Trophoblast cell (in vitro differentiated cells and primary cell): ENCODE results near the gene FADS6.
"Not testable (repeated sequence)": the region's sequence is repeated elsewhere in the genome, so short reads cannot be mapped to it uniquely, and the experiment has no call there.

ENCODE experiments used
- DNase-seq, 2 donors: peaks; one replicate each; pipeline ENCODE4 v3.0.0-alpha.2; 2016
- H2AFZ ChIP-seq: 2 replicates; pipeline ENCODE4 v1.6.1; 2013; ENCODE audit warnings: low read length, moderate library complexity, mild to moderate bottlenecking; ENCODE audit not compliant: insufficient read depth, poor library complexity
- H2AK5ac ChIP-seq: 2 replicates; pipeline ENCODE4 v1.6.1; 2013; ENCODE audit warnings: mild to moderate bottlenecking, low read length
- H2BK120ac ChIP-seq: 2 replicates; pipeline ENCODE4 v1.6.1; 2013; ENCODE audit warnings: low read length, mild to moderate bottlenecking, moderate library complexity; ENCODE audit not compliant: insufficient read depth, poor library complexity
- H2BK12ac ChIP-seq: 2 replicates; pipeline ENCODE4 v1.6.1; 2013; ENCODE audit warnings: mild to moderate bottlenecking, low read length, moderate library complexity
- H2BK5ac ChIP-seq: 2 replicates; pipeline ENCODE4 v1.6.1; 2013; ENCODE audit warnings: low read length, low read depth, moderate library complexity, mild to moderate bottlenecking; ENCODE audit not compliant: poor library complexity
- H3K14ac ChIP-seq: 2 replicates; pipeline ENCODE4 v1.6.1; 2013; ENCODE audit warnings: mild to moderate bottlenecking, low read length
- H3K18ac ChIP-seq: 2 replicates; pipeline ENCODE4 v1.6.1; 2013; ENCODE audit warnings: mild to moderate bottlenecking, low read length
- H3K23ac ChIP-seq: 2 replicates; pipeline ENCODE4 v1.6.1; 2013; ENCODE audit warnings: low read length
- H3K27ac ChIP-seq: 2 replicates; pipeline ENCODE4 v1.5.1; 2013; ENCODE audit warnings: low read depth, mild to moderate bottlenecking, inconsistent platforms, low read length, moderate library complexity
- H3K27me3 ChIP-seq: 2 replicates; pipeline ENCODE4 v1.6.1; 2013; ENCODE audit warnings: inconsistent platforms, mild to moderate bottlenecking, low read length, moderate library complexity; ENCODE audit not compliant: insufficient read depth
- H3K36me3 ChIP-seq, 2 experiments: 1 replicate in 1 of 2; 2 replicates in 1 of 2; pipeline ENCODE4 v1.6.1; 2013; ENCODE audit warnings: low read length in 2 of 2, mild to moderate bottlenecking in 2 of 2, moderate library complexity in 1 of 2; ENCODE audit not compliant: insufficient read depth in 2 of 2, control insufficient read depth in 1 of 2
- H3K4ac ChIP-seq: 2 replicates; pipeline ENCODE4 v1.6.1; 2013; ENCODE audit warnings: low read depth, mild to moderate bottlenecking, low read length, moderate library complexity
- H3K4me1 ChIP-seq, 2 experiments: 1 replicate in 1 of 2; 2 replicates in 1 of 2; pipeline ENCODE4 v1.6.1; 2013; ENCODE audit warnings: low read length in 2 of 2, mild to moderate bottlenecking in 2 of 2, moderate library complexity in 1 of 2; ENCODE audit not compliant: insufficient read depth in 2 of 2, control insufficient read depth in 1 of 2
- H3K4me2 ChIP-seq: 2 replicates; pipeline ENCODE4 v1.6.1; 2013; ENCODE audit warnings: inconsistent platforms, mild to moderate bottlenecking, low read length, moderate library complexity
- H3K4me3 ChIP-seq: 2 replicates; pipeline ENCODE4 v1.5.1; 2013; ENCODE audit warnings: mild to moderate bottlenecking, low read depth, low read length, inconsistent platforms
- H3K79me1 ChIP-seq: one replicate; pipeline ENCODE4 v1.6.1; 2013; ENCODE audit warnings: low read length
- H3K79me2 ChIP-seq: 2 replicates; pipeline ENCODE4 v1.6.1; 2013; ENCODE audit warnings: low read length, mild to moderate bottlenecking; ENCODE audit not compliant: control insufficient read depth, insufficient read depth, poor library complexity
- H3K9ac ChIP-seq: 2 replicates; pipeline ENCODE4 v1.6.1; 2013; ENCODE audit warnings: mild to moderate bottlenecking, low read length
- H3K9me3 ChIP-seq: 2 replicates; pipeline ENCODE4 v1.6.1; 2013; ENCODE audit warnings: low read depth, mild to moderate bottlenecking, control low read depth, inconsistent platforms, low read length; ENCODE audit not compliant: insufficient read depth
- H4K12ac ChIP-seq: 2 replicates; pipeline ENCODE4 v1.6.1; 2013; ENCODE audit warnings: low read depth, mild to moderate bottlenecking, low read length, moderate library complexity
- H4K8ac ChIP-seq: 2 replicates; pipeline ENCODE4 v1.6.1; 2013; ENCODE audit warnings: low read depth, mild to moderate bottlenecking, low read length, moderate library complexity
- H4K91ac ChIP-seq: one replicate; pipeline ENCODE4 v1.6.1; 2013; ENCODE audit warnings: low read depth, mild to moderate bottlenecking, low read length, moderate library complexity
- WGBS: extraction: QIAGEN DNeasy Blood & Tissue Kit; methylation state at CpG from one replicate; pipeline ENCODE4 v1.1.7; 2013; ENCODE audit warnings: missing lambda C conversion rate; ENCODE audit not compliant: insufficient read length, insufficient coverage; ENCODE audit errors: extremely low coverage; 5-methylcytosine and 5-hydroxymethylcytosine counted together

FADS6 gene

GRCh38 chr17:74911423-74911822 lies 18.0 kb upstream of the FADS6 start:
- not testable (repeated sequence) for H3K9ac ChIP-seq, H4K91ac ChIP-seq, H4K12ac ChIP-seq, H2BK120ac ChIP-seq, H3K14ac ChIP-seq, H2AFZ ChIP-seq, H3K23ac ChIP-seq, H3K4me3 ChIP-seq, H2AK5ac ChIP-seq, H3K9me3 ChIP-seq, H3K27me3 ChIP-seq, H3K27ac ChIP-seq, H3K4me2 ChIP-seq, H3K4ac ChIP-seq, DNase-seq, H4K8ac ChIP-seq, H3K18ac ChIP-seq, H3K79me2 ChIP-seq, H3K36me3 ChIP-seq, H3K79me1 ChIP-seq, H2BK5ac ChIP-seq, H2BK12ac ChIP-seq
- H3K4me1 ChIP-seq, result peaks cover 8 to 16% of the 10 kb centered on the region in 2 experiments
- WGBS, result no CpG with 5 or more reads among the region's 8 CpGs

- H3K4ac ChIP-seq, H2BK120ac ChIP-seq: not testable (repeated sequence)
- no CpG with 5 or more reads among the region's 4 CpGs for WGBS
Measured at GRCh38 chr17:74909097-74909496, 15.7 kb upstream of the FADS6 start.

DNA sequence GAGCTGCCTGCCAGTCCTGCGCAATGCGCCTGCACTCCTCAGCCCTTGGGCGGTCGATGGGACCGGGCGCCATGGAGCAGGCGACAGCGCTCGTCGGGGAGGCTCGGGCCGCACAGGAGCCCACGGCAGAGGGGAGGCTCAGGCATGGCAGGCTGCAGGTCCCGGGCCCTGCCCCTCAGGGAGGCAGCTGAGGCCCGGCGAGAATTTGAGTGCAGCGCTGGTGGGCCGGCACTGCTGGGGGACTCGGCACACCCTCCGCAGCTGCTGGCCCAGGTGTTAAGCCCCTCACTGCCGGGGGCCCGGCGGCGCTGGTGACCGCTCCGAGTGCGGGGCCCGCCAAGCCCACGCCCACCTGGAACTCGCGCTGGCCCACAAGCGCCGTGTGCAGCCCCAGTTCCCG lies 13.6 kb upstream of the FADS6 start:
- H2BK5ac ChIP-seq, result no peak overlapping the region
- H3K23ac ChIP-seq, result no peak overlapping the region
- H3K4ac ChIP-seq, result no peak overlapping the region
- no peaks in the 10 kb centered on the region for H3K79me2 ChIP-seq
- no peak overlapping the region for H2AFZ ChIP-seq
- H2AK5ac ChIP-seq, result peak overlapping the region; percentile 60
- H3K79me1 ChIP-seq, result peaks cover 6% of the 10 kb centered on the region
- peaks cover 6% of the 10 kb centered on the region for H3K9me3 ChIP-seq
- H3K4me2 ChIP-seq, result no peak overlapping the region
- H4K91ac ChIP-seq, result peak overlapping the region; percentile 35
- no peak overlapping the region for H3K18ac ChIP-seq
- H4K8ac ChIP-seq, result no peak overlapping the region
- no peak overlapping the region for H3K4me3 ChIP-seq
- peaks cover 8 to 16% of the 10 kb centered on the region in 2 experiments for H3K4me1 ChIP-seq
- DNase-seq, result no peak
- no peaks in the 10 kb centered on the region for H3K36me3 ChIP-seq
- no peak overlapping the region for H2BK120ac ChIP-seq
- no peak overlapping the region for H3K27ac ChIP-seq
- peak overlapping the region; percentile 28 for H3K14ac ChIP-seq
- no peaks in the 10 kb centered on the region for H3K27me3 ChIP-seq
- no peak overlapping the region for H2BK12ac ChIP-seq
- WGBS, result no CpG with 5 or more reads among the region's 34 CpGs
- no peak overlapping the region for H4K12ac ChIP-seq
- H3K9ac ChIP-seq, result no peak overlapping the region

More at GRCh38 chr17:74909097-74909496, 15.7 kb upstream of the FADS6 start:
- not testable (repeated sequence) for H3K9ac ChIP-seq, H2BK5ac ChIP-seq, DNase-seq, H2AFZ ChIP-seq, H3K9me3 ChIP-seq, H4K91ac ChIP-seq, H2AK5ac ChIP-seq, H3K36me3 ChIP-seq, H4K8ac ChIP-seq, H3K4me2 ChIP-seq, H3K79me2 ChIP-seq, H3K23ac ChIP-seq, H3K14ac ChIP-seq, H3K4me3 ChIP-seq, H4K12ac ChIP-seq, H3K27me3 ChIP-seq, H3K79me1 ChIP-seq, H3K18ac ChIP-seq, H3K27ac ChIP-seq
- Histone ChIP-seq H3K4me1 (peaks cover 8 to 16% of the 10 kb centered on the region in 2 experiments), H2BK12ac (peak overlapping the region; percentile 10)

GRCh38 chr17:74906214-74906793 lies 12.9 kb upstream of the FADS6 start:
- H3K36me3 ChIP-seq, H4K12ac ChIP-seq, H2BK5ac ChIP-seq, H3K4me2 ChIP-seq, H3K79me2 ChIP-seq, H3K79me1 ChIP-seq, DNase-seq, H3K9ac ChIP-seq, H2AFZ ChIP-seq, H3K27ac ChIP-seq, H4K91ac ChIP-seq, H3K14ac ChIP-seq, H3K9me3 ChIP-seq, H4K8ac ChIP-seq, H3K27me3 ChIP-seq, H3K4ac ChIP-seq, H3K4me3 ChIP-seq, H2AK5ac ChIP-seq, H3K23ac ChIP-seq, H2BK12ac ChIP-seq, H3K18ac ChIP-seq, H2BK120ac ChIP-seq: not testable (repeated sequence)
- H3K4me1 ChIP-seq, result peaks cover 8 to 16% of the 10 kb centered on the region in 2 experiments
- no CpG with 5 or more reads among the region's 6 CpGs for WGBS
